Mucosa of gallbladder (tissue), 1 donor: ENCODE results near the gene SMIM33. TPM values are rescaled to one million over a fixed set of nuclear protein-coding genes. Genes with fewer than 3 reads are reported as not detected.
"Not testable (repeated sequence)": the region's sequence is repeated elsewhere in the genome, so short reads cannot be mapped to it uniquely, and the experiment has no call there.

ENCODE experiments used
- DNase-seq: peaks from one replicate; pipeline ENCODE4 v3.0.0-alpha.2; 2020; ENCODE audit warnings: low spot score
- total RNA-seq: library from RNA; stranded (reverse); gene quantifications from one replicate; pipeline ENCODE4 v1.2.1, GENCODE V29; 2021
- donor health status: DM: no; HTN: no; CAD: no.

The SMIM33 gene
- 0.17 TPM for total RNA-seq

- no peak for DNase-seq
Observed at GRCh38 chr5:139470821-139471300, at the start of gene SMIM33. Gene SMIM33, plus strand, starts transcription at chr5:139471004. Its CDS starts 118 bp downstream, at chr5:139471122.

GRCh38 chr5:139422307-139422893 is 48.4 kb upstream of the SMIM33 start:
- peak; percentile 74 for DNase-seq

- DNase-seq = no peak
Observed at GRCh38 chr5:139425497-139425896, 45.3 kb upstream of the SMIM33 start.

- DNase-seq = no peak
Observed at GRCh38 chr5:139426203-139426885, 44.5 kb upstream of the SMIM33 start.

GRCh38 chr5:139430015-139430414 is 40.8 kb upstream of the SMIM33 start:
- no peak for DNase-seq

GRCh38 chr5:139431706-139432105 is 39.1 kb upstream of the SMIM33 start:
- no peak for DNase-seq

GRCh38 chr5:139435676-139436075 is 35.1 kb upstream of the SMIM33 start:
- no peak for DNase-seq

- DNase-seq = no peak
Observed at GRCh38 chr5:139438707-139439012, 32.1 kb upstream of the SMIM33 start.

GRCh38 chr5:139439013-139439903 is 31.5 kb upstream of the SMIM33 start, which contains the start of gene DNAJC18:
Gene DNAJC18, minus strand, starts transcription at chr5:139439525. Its CDS starts 80 bp downstream, at chr5:139439445.
- DNase-seq = peak; percentile 93

GRCh38 chr5:139440416-139440815 is 30.4 kb upstream of the SMIM33 start:
- not testable (repeated sequence) for DNase-seq

GRCh38 chr5:139443831-139444453 is 26.9 kb upstream of the SMIM33 start:
- DNase-seq = no peak

GRCh38 chr5:139445325-139446170 is 25.3 kb upstream of the SMIM33 start:
- DNase-seq = no peak

GRCh38 chr5:139446956-139447779 is 23.6 kb upstream of the SMIM33 start:
- no peak for DNase-seq

- no peak for DNase-seq
Observed at GRCh38 chr5:139451176-139451575, 19.6 kb upstream of the SMIM33 start.

GRCh38 chr5:139451878-139452660 is 18.7 kb upstream of the SMIM33 start:
- no peak for DNase-seq

GRCh38 chr5:139453683-139454567 is 16.9 kb upstream of the SMIM33 start:
- no peak for DNase-seq

- no peak for DNase-seq
Observed at GRCh38 chr5:139454568-139455290, 16.1 kb upstream of the SMIM33 start.

GRCh38 chr5:139456776-139457175 is 14.0 kb upstream of the SMIM33 start:
- no peak for DNase-seq
